Keratinocyte (primary cell): Measurements from ENCODE around the gene NOP14. TPM values are rescaled to one million over a fixed set of nuclear protein-coding genes. Genes with fewer than 3 reads are reported as not detected.

Experiments
- DNase-seq: peaks from one replicate; pipeline ENCODE4 v3.0.0-alpha.2; 2011; ENCODE audit warnings: low read depth, missing footprints, low spot score
- FAIRE-seq: peaks from 2 replicates; lab custom pipeline; 2011; peaks lifted over from hg19 to GRCh38; lab: Jason Lieb, UNC
- H2AFZ ChIP-seq: 2 replicates; pipeline ENCODE4 v1.6.0; 2012; ENCODE audit warnings: low read length, control low read depth, inconsistent platforms; ENCODE audit not compliant: control insufficient read depth
- H3K27ac ChIP-seq: 2 replicates; pipeline ENCODE4 v1.5.1; 2011; ENCODE audit warnings: low read length; ENCODE audit not compliant: control insufficient read depth, insufficient read depth
- H3K27me3 ChIP-seq: 3 replicates; pipeline ENCODE4 v1.6.0; 2011; ENCODE audit warnings: low read length; ENCODE audit not compliant: control insufficient read depth, insufficient read depth; ENCODE audit errors: extremely low read depth
- H3K36me3 ChIP-seq, 2 experiments: 2 replicates in 1 of 2; 3 replicates in 1 of 2; pipeline ENCODE4 v1.5.1; 2011; ENCODE audit warnings: low read length in 2 of 2, mild to moderate bottlenecking in 1 of 2; ENCODE audit not compliant: control insufficient read depth in 2 of 2, insufficient read depth in 2 of 2; ENCODE audit errors: extremely low read depth in 1 of 2
- H3K4me1 ChIP-seq: 3 replicates; pipeline ENCODE4 v1.5.1; 2011; ENCODE audit warnings: low read length; ENCODE audit not compliant: control insufficient read depth, insufficient read depth; ENCODE audit errors: extremely low read depth
- H3K4me2 ChIP-seq: 3 replicates; pipeline ENCODE4 v1.6.0; 2011; ENCODE audit warnings: low read depth, low read length; ENCODE audit not compliant: control insufficient read depth, insufficient read depth; ENCODE audit errors: extremely low read depth
- H3K4me3 ChIP-seq, 3 experiments: fragments of 200-600 bp in 1 of 3; sonication (generic) in 1 of 3; 2 replicates in 2 of 3; 3 replicates in 1 of 3; pipeline ENCODE4 v1.5.1; 2011 to 2016; ENCODE audit warnings: low read length in 3 of 3, mild to moderate bottlenecking in 3 of 3, control low read depth in 2 of 3, inconsistent platforms in 1 of 3, low read depth in 1 of 3, mixed read lengths in 1 of 3, mixed run types in 1 of 3, moderate library complexity in 1 of 3; ENCODE audit not compliant: control insufficient read depth in 2 of 3, insufficient read depth in 2 of 3; ENCODE audit errors: extremely low read depth in 1 of 3
- H3K79me2 ChIP-seq: 2 replicates; pipeline ENCODE4 v1.6.0; 2012; ENCODE audit warnings: low read length; ENCODE audit not compliant: control insufficient read depth, insufficient read depth
- H3K9ac ChIP-seq: 3 replicates; pipeline ENCODE4 v1.6.0; 2011; ENCODE audit warnings: low read length; ENCODE audit not compliant: control insufficient read depth, insufficient read depth; ENCODE audit errors: extremely low read depth
- H3K9me1 ChIP-seq: 3 replicates; pipeline ENCODE4 v1.6.0; 2011; ENCODE audit warnings: low read length; ENCODE audit not compliant: control insufficient read depth, insufficient read depth; ENCODE audit errors: extremely low read depth
- H3K9me3 ChIP-seq: 2 replicates; pipeline ENCODE4 v1.5.1; 2012; ENCODE audit warnings: low read depth, low read length; ENCODE audit not compliant: control insufficient read depth
- H4K20me1 ChIP-seq: 3 replicates; pipeline ENCODE4 v1.6.0; 2011; ENCODE audit warnings: low read length; ENCODE audit not compliant: control insufficient read depth, insufficient read depth; ENCODE audit errors: extremely low read depth
- EZH2 ChIP-seq: IDR thresholded peaks from one replicate; pipeline ENCODE4 v1.6.1; 2012; ENCODE audit warnings: inconsistent platforms, mild to moderate bottlenecking, low read length, moderate library complexity
- dilution Hi-C: fragments of 300-500 bp; cut with MboI; formaldehyde crosslinking; loops from one replicate; pipeline ENCODE4 v1.7.0; 2020; ENCODE audit warnings: low sequenced_read_pairs; ENCODE audit not compliant: extremely low pct_ligation_motif_present
- polyA plus RNA-seq, 5 experiments: library from polyadenylated mRNA; depleted of rRNA in 3 of 5; stranded (reverse) in 3 of 5; stranded (forward) in 1 of 5; unstranded in 1 of 5; fragments of >200 nt; gene quantifications; 1 replicate in 1 of 5; 2 replicates in 3 of 5; 3 replicates in 1 of 5; pipeline versions ENCODE4 v1.2.1 to v1.2.3, GENCODE V29; 2011 to 2012; ENCODE audit warnings: missing spikeins in 2 of 5, low read depth in 1 of 5, low replicate concordance in 1 of 5
- TF ChIP-seq, protein P1 (sequence below), 3 experiments: IDR thresholded peaks in 1 of 3; conservative IDR thresholded peaks in 1 of 3; optimal IDR thresholded peaks in 1 of 3; 2 replicates in 2 of 3; 3 replicates in 1 of 3; pipeline versions ENCODE3 to v1.5.1; 2011; ENCODE audit warnings: low read length in 3 of 3, mild to moderate bottlenecking in 3 of 3, moderate library complexity in 2 of 3, control low read depth in 1 of 3, inconsistent platforms in 1 of 3; ENCODE audit not compliant: insufficient read depth in 2 of 3; ENCODE audit errors: extremely low read depth in 1 of 3

Gene NOP14
- polyA plus RNA-seq, 1 donor (not counting 4 experiments of a cell fraction or from before 2014, with no cell fraction given): 21.8 TPM

DNA sequence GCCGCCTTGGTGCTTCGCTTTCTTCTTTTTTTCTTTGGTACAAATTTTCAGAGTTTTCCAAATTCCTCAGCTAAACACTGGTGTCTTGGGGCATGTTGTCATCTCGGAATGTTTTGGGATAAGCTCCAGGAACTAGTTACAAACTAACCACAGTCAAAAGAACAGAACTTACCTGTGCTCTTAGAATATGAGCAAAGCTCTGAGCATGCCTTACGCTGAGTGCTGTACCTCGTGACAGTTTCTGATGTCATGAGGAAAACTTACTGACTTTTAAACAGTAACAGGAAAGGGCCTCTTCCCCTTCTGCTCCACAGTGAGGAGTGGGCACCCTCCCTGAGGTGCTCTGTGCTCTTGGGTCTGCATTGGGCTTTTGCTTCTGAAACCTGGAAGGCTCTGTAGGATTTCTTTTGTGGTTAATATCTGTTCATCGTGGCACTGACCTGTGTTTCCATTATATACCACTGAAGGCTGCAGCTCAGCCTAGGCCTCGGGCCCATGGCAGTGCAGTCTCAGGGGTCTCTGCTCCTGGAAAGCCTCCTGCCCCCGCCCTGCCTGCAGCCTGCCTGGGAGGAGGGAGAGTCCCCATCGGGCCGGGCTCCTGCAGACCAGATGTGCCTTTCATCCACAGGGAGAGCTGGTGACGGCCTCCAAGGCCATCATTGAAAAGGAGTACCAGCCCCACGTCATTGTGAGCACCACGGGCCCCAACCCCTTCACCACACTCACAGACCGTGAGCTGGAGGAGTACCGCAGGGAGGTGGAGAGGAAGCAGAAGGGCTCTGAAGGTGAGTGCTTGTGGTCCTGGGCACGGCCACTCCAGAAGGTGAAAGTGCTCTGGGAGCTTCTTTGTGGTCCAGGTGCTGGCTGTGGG lies 48.7 kb downstream of the NOP14 start:
- dilution Hi-C loops: no loop called here
- Histone ChIP-seq H3K36me3 (peaks cover 27 to 31% of the 10 kb centered on the region in 2 experiments), H3K4me1 (no peaks in the 10 kb centered on the region), H3K27me3 (no peaks in the 10 kb centered on the region), H3K9ac (no peak overlapping the region), H3K9me3 (no peaks in the 10 kb centered on the region), H3K27ac (no peak overlapping the region), H4K20me1 (no peaks in the 10 kb centered on the region), H3K79me2 (peaks cover 4% of the 10 kb centered on the region), H3K4me3 (no peak overlapping the region), H2AFZ (no peak overlapping the region), H3K4me2 (no peak overlapping the region), H3K9me1 (no peaks in the 10 kb centered on the region)
- TF ChIP-seq EZH2: no peak
- TF ChIP-seq, protein P1, sequence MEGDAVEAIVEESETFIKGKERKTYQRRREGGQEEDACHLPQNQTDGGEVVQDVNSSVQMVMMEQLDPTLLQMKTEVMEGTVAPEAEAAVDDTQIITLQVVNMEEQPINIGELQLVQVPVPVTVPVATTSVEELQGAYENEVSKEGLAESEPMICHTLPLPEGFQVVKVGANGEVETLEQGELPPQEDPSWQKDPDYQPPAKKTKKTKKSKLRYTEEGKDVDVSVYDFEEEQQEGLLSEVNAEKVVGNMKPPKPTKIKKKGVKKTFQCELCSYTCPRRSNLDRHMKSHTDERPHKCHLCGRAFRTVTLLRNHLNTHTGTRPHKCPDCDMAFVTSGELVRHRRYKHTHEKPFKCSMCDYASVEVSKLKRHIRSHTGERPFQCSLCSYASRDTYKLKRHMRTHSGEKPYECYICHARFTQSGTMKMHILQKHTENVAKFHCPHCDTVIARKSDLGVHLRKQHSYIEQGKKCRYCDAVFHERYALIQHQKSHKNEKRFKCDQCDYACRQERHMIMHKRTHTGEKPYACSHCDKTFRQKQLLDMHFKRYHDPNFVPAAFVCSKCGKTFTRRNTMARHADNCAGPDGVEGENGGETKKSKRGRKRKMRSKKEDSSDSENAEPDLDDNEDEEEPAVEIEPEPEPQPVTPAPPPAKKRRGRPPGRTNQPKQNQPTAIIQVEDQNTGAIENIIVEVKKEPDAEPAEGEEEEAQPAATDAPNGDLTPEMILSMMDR (optimal IDR thresholded peaks at IDR 0.05 in 1 of 3, IDR thresholded peaks at IDR 0.05 in 1 of 3, conservative IDR thresholded peaks at IDR 0.05 in 1 of 3; ENCODE audit: extremely low read depth in 1 of 3, insufficient read depth in 2 of 3, low read length in 3 of 3): no peak
- no peak for DNase-seq
- no peak for FAIRE-seq

DNA sequence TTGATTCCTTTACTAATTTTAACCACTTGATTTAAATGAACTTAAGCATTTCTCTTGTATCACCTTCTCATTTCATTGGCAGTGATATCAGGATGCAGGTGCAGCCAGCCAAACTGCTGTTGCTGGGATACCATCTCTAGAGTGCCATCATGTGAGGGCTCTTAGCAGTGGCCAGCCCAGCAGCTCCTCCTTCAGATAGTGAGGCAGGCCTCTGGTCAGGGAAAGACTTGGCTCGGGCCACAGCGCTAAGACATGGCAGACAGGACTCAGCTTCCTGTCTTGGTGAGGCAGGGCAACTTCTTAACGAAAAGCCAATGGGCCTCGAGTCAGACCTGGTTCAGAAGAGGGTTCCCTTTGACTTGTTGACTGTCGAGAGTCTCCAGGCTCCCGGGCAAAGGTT lies 50.0 kb downstream of the NOP14 start:
- H3K9me3 ChIP-seq: no peaks in the 10 kb centered on the region
- H3K79me2 ChIP-seq: peaks cover 3% of the 10 kb centered on the region
- H3K9ac ChIP-seq: no peak overlapping the region
- FAIRE-seq (no peak), DNase-seq (no peak)
- dilution Hi-C loops: no loop called here
- H3K4me2 ChIP-seq: no peak overlapping the region
- TF ChIP-seq EZH2: no peak
- no peaks in the 10 kb centered on the region for H4K20me1 ChIP-seq
- no peaks in the 10 kb centered on the region for H3K9me1 ChIP-seq
- H3K4me1 ChIP-seq: no peaks in the 10 kb centered on the region
- H3K36me3 ChIP-seq: peaks cover 30 to 39% of the 10 kb centered on the region in 2 experiments
- H3K4me3 ChIP-seq: no peak overlapping the region
- H3K27me3 ChIP-seq: no peaks in the 10 kb centered on the region
- no peak overlapping the region for H3K27ac ChIP-seq
- H2AFZ ChIP-seq: no peak overlapping the region
